Amniotic epithelial cell (primary cell): ENCODE measurements around the gene FNIP2.
"Not testable (repeated sequence)": the region's sequence is repeated elsewhere in the genome, so short reads cannot be mapped to it uniquely, and the experiment has no call there.

ENCODE experiments used
- DNase-seq: peaks from one replicate; pipeline ENCODE4 v3.0.0-alpha.2; 2010; ENCODE audit warnings: low read depth

The FNIP2 gene

GRCh38 chr4:158768555-158769174, at the start of gene FNIP2:
FNIP2 (plus strand) TSS chr4:158769026; CDS start chr4:158769213, 187 bp downstream.
- peak; percentile 60 for DNase-seq

GRCh38 chr4:158721680-158722079, 47.1 kb upstream of the FNIP2 start:
- no peak for DNase-seq

GRCh38 chr4:158722291-158722916, 46.4 kb upstream of the FNIP2 start:
- DNase-seq: peak; percentile 48

GRCh38 chr4:158722917-158723793, 45.7 kb upstream of the FNIP2 start, which contains the start of gene PPID:
PPID (minus strand) TSS chr4:158723396; CDS start chr4:158723288, 108 bp downstream.
- peak; percentile 64 for DNase-seq

DNA sequence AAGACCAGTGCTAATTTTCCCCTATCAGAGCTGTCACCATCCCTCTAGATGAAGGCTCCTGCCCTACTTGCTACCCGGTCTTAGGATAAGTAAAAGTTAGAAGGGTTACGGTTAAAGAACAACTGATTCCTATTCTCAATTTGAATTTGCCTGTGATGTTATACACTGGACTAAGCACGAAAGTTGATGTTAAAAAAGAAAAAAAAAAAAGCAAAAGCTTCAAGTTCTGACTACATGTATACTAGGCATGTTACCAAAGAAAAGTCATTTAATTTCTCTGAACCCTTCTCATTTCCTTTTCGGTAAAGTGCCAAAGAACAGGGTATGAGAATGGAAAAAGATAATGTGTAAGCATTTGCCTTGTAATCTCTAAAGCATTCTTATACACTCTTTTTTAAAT, 44.2 kb upstream of the FNIP2 start:
- no peak for DNase-seq

GRCh38 chr4:158726633-158727032, 42.2 kb upstream of the FNIP2 start:
- no peak for DNase-seq

DNA sequence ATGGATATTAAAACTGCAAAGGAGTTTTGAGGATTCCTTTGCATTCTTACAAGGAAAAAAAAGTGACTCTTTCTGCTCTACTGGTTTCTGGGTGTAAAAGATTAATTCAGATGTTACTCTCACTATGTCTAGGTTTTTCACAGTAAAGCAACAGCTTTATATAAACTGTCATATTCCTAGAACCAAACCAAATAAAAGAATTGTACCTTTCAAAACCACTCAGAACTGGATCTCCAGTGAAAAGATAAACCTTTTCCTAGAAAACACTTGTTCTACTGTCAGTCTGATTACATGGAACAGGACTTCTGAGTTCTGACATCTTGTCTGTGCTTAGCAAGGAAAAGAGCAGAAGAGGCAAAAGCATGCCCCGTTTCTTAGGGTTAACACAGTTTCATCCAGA, 40.6 kb upstream of the FNIP2 start:
- no peak for DNase-seq

DNA sequence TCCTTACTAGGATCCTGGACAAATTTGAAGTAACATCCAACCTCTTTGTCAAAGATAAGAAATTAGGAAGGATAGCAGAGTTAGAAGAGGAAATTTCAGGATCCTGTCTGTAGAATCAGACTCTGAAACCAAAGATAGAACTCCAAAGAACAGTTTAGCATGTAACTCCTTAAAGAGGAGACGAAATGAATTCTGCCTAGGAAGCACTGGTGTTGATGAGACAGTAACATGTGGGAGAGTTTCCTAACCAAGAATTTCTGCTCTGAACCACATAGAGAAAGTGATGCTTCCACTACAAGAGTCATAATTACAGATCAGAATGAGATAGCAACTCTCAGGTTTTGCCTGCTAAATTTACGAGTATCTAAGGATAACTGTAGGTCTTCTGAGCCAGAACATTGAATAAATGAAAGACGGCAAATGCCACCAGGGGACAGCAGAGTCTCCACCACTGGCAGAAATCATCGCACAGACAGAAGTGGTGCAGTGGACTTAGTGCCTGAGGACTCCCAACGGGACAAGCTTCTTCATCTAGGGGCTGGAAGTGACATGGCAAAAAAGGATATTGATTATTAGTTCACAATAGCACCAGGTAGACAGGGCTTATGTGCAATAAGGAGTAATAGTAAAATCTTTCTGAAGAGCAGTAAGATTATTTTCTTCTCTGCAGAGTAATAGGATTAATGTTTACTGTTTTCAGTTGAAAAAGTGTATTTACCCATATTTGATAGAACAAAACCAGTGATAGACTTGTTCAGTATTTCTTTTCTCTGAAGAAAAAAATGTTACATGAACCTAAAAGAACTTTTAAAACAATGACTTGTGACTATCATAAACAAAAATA, 38.9 kb upstream of the FNIP2 start:
- peak; percentile 49 for DNase-seq

DNA sequence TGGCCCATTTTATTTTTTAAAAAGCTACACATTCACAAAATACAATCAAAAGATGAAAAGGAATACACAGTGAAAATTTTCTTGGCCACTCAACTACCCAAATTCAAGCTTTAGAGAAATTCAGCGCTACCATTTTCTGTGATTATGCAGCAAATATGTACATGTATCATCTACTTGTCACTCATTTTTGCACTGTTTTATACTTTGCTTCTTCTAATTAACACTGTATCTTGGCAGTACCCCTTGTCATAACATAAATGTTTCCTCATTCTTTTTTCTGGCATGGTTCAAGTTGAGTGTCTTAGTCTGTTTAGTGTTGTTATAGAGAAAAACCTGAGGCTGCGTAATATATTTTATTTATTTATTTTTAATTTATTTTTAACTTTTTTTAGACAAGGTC, 30.0 kb upstream of the FNIP2 start:
- DNase-seq: no peak

DNA sequence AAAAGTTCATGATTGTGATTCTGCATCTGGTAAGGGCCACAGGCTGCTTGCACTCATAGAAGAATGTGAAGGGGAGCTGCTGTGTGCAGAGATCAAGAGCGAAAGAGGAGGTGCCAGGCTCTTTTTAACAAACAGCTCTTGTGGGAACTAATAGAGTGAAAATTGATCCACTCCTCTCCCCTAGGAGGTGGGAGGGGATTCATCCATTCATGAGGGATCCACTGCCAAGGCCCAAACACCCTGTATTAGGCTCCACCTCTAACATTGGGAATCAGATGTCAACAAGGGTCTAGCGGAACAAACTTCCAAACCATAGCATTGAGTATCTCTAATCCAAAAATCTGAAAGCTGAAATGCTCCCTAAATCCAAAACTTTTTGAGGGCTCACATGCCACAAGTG, 29.2 kb upstream of the FNIP2 start:
- DNase-seq: no peak

DNA sequence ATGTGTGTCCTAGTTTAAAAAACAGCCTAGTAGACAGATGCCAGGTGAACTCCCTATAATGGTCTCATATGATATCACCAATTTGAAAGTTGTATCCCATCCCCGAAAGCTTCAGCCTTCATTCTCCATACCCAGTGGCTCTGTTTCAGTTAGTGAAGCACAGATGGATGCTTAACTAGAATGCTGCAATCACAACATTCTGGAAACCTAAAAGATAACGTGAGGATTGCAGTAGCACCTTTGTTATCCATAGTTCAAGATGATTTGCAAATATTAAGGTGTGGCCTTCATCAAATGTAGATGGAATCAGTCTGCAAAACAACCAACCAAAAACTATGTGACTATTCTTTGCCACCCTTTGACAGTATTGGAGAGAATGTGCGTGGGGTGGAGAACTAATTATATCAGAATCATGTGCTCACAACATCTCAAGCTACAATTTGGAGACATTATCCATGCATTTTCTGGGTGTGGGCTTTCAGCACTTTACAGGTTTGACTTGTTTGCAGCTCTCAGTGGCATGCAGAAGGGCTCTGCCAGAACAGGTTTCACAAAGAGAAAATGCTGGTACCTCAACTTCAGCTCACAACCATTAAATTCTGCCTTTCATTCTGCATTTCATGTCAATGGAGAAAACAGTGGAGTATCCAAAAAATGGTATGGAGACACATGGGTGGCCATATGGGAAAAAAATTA, 27.4 kb upstream of the FNIP2 start:
- DNase-seq: no peak

- not testable (repeated sequence) for DNase-seq
Measured at GRCh38 chr4:158746537-158746936, 22.3 kb upstream of the FNIP2 start.

DNA sequence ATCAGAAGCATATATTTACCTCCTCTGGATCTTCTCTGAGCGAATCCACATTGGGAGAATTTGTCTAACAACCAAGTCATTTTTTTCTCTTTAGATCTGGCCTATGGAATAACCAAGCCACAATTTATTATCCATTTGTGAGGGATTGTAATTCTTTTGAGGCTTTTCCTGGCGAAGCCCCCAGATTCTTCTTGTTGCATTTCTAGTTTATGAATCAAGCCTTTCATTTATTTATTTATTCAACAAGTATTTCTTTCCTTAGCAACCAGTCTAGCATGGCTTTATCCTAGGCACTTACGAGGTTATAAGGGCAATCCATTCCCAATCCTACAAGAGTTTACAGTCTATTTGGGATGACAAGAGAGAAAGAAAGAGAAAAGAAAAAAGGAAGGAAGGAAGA, 18.4 kb upstream of the FNIP2 start:
- peak; percentile 61 for DNase-seq

- peak; percentile 9 for DNase-seq
Measured at GRCh38 chr4:158754385-158755180, 14.2 kb upstream of the FNIP2 start.

DNA sequence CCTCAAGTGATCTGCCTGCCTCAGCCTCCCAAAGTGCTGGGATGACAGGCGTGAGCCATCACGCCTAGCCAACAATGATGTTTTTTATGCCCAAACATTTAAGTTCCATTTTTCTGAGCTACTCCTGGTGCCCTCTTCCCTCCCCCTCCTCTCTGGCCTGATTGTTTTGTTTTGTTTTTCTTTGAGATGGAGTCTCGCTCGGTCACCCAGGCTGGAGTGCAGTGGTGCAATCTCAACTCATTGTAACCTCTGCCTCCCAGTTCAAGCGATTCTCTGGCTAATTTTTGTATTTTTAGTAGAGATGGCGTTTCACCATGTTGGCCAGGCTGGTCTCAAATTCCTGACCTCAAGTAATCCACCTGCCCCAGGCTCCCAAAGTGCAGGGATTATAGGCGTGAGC, 13.0 kb upstream of the FNIP2 start:
- not testable (repeated sequence) for DNase-seq

DNA sequence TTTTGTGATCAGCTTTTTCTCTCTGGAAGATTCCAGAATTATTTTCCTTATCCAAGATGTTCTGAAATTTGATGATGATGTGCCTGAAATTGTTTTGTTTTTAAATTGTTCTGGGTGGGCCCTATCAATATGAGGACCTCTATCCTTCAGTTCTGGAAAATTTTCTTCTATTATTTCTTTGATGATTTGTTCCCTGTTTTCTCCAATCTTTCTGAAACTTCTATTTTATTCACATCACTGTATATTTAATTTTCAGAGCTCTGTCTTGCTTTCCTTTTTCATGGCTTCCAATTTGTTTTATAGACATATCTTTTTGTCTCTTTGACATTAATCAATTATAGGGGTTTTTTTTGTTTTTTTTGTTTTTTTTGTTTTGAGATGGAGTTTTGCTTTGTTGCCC, 12.2 kb upstream of the FNIP2 start:
- no peak for DNase-seq

GRCh38 chr4:158758142-158758541, 10.7 kb upstream of the FNIP2 start:
- DNase-seq: peak; percentile 78

GRCh38 chr4:158758703-158759102, 10.1 kb upstream of the FNIP2 start:
- DNase-seq: no peak

DNA sequence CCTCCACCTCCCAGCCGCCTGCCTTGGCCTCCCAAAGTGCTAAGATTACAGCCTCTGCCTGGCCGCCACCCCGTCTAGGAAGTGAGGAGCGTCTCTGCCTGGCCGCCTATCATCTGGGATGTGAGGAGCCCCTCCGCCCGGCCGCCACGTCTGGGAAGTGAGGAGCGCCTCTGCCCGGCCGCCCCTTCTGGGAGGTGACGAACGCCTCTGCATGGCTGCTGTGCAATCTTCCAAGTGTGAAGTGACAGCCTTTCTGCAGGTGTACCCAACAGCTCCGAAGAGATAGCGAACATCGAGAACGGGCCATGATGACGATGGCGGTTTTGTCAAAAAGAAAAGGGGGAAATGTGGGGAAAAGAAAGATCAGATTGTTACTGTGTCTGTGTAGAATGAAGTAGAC, 9.3 kb upstream of the FNIP2 start:
- DNase-seq: not testable (repeated sequence)

GRCh38 chr4:158760866-158761265, 8.0 kb upstream of the FNIP2 start:
- DNase-seq: no peak

DNA sequence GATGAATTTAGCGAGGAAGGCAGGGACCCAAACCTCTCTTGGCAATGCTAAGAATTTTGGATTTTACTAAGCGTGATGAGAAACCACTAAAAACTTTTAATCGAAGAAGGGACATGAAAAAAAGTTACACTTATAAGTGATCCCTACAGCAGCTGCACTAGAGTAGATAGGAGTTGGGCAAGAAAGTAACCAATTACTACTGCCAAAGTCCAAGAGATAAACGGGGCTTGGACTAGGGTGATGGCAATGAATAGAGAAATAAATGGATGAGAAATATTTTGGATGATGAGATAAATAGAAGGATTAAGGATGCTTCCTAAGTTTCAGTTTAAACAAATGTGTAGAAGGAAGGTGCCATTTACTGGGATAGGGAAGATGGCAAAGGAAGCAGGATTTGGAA, 6.3 kb upstream of the FNIP2 start:
- DNase-seq: no peak
